H1 (cell line): ENCODE data around the gene ADA. TPM values are rescaled to one million over a fixed set of nuclear protein-coding genes. Genes with fewer than 3 reads are reported as not detected.
"Not testable (repeated sequence)": the region's sequence is repeated elsewhere in the genome, so short reads cannot be mapped to it uniquely, and the experiment has no call there.

Experiments used
- CTCF ChIA-PET: fragments of 300-600 bp; sonication (Branson Sonifier 250); formaldehyde crosslinking; loops from one replicate; lab custom pipeline; 2021; ENCODE audit not compliant: partially characterized antibody; lab: Charles Lee
- POLR2A ChIA-PET: fragments of 300-600 bp; sonication (Branson Sonifier 250); formaldehyde crosslinking; loops from one replicate; lab custom pipeline; 2021; ENCODE audit warnings: inconsistent platforms; ENCODE audit not compliant: partially characterized antibody; lab: Charles Lee
- DNase-seq, 2 experiments: peaks; one replicate each; pipeline versions ENCODE4 v3.0.0 to v3.0.0-alpha.2; 2010 to 2022; ENCODE audit warnings: low spot score in 2 of 2, low read depth in 1 of 2, mixed read lengths in 1 of 2
- FAIRE-seq: peaks from 2 replicates; lab custom pipeline; 2011; peaks lifted over from hg19 to GRCh38; lab: Jason Lieb, UNC
- H2AFZ ChIP-seq: 2 replicates; pipeline ENCODE4 v1.8.1; 2012; ENCODE audit warnings: low read length, inconsistent platforms
- H2AK5ac ChIP-seq: 2 replicates; pipeline ENCODE4 v1.6.1; 2013; ENCODE audit warnings: low read depth, low read length
- H2BK120ac ChIP-seq: replicated peaks from 2 replicates; pipeline ENCODE3; 2013; ENCODE audit warnings: low read depth, low read length, inconsistent platforms
- H2BK12ac ChIP-seq: 2 replicates; pipeline ENCODE4 v1.6.1; 2013; ENCODE audit warnings: low read depth, low read length
- H2BK15ac ChIP-seq: 2 replicates; pipeline ENCODE4 v1.6.1; 2013; ENCODE audit warnings: low read length
- H2BK20ac ChIP-seq: 2 replicates; pipeline ENCODE4 v1.6.1; 2013; ENCODE audit warnings: low read length
- H2BK5ac ChIP-seq: 2 replicates; pipeline ENCODE4 v1.6.1; 2013; ENCODE audit warnings: low read depth, low read length
- H3K14ac ChIP-seq: 2 replicates; pipeline ENCODE4 v1.6.1; 2013; ENCODE audit warnings: inconsistent platforms; ENCODE audit not compliant: insufficient read length
- H3K18ac ChIP-seq: 2 replicates; pipeline ENCODE4 v1.6.1; 2013; ENCODE audit warnings: low read length; ENCODE audit errors: extremely low read depth
- H3K23ac ChIP-seq: 2 replicates; pipeline ENCODE4 v1.6.1; 2013; ENCODE audit warnings: inconsistent platforms; ENCODE audit not compliant: insufficient read length
- H3K23me2 ChIP-seq: 2 replicates; pipeline ENCODE4 v1.6.1; 2013; ENCODE audit warnings: low read depth, low read length
- H3K27ac ChIP-seq: 2 replicates; pipeline ENCODE4 v1.6.1; 2011; ENCODE audit warnings: low read depth, low read length, inconsistent platforms
- H3K27me3 ChIP-seq, 4 experiments: replicated peaks in 1 of 4; 1 replicate in 1 of 4; 2 replicates in 3 of 4; pipeline versions ENCODE4 v1.6.1 to v1.8.1; 2011 to 2013; ENCODE audit warnings: low read length in 3 of 4, mild to moderate bottlenecking in 3 of 4, inconsistent platforms in 2 of 4, mixed read lengths in 2 of 4, moderate library complexity in 1 of 4; ENCODE audit not compliant: control insufficient read depth in 3 of 4, insufficient read depth in 3 of 4; ENCODE audit errors: extremely low read depth in 1 of 4
- H3K36me3 ChIP-seq, 4 experiments: 2 replicates each; pipeline versions ENCODE4 v1.6.1 to v1.8.1; 2011 to 2013; ENCODE audit warnings: mild to moderate bottlenecking in 4 of 4, low read length in 3 of 4, moderate library complexity in 2 of 4, control low read depth in 1 of 4, inconsistent platforms in 1 of 4; ENCODE audit not compliant: insufficient read depth in 4 of 4, control insufficient read depth in 2 of 4
- H3K4ac ChIP-seq: replicated peaks from 2 replicates; pipeline ENCODE3; 2013; ENCODE audit warnings: low read length, low read depth, mixed read lengths, inconsistent platforms; ENCODE audit not compliant: insufficient read length
- H3K4me1 ChIP-seq, 4 experiments: replicated peaks in 1 of 4; 1 replicate in 1 of 4; 2 replicates in 3 of 4; pipeline versions ENCODE4 v1.6.1 to v1.8.1; 2011 to 2013; ENCODE audit warnings: low read length in 3 of 4, inconsistent platforms in 2 of 4, mixed read lengths in 1 of 4; ENCODE audit not compliant: insufficient read depth in 4 of 4, control insufficient read depth in 3 of 4
- H3K4me2 ChIP-seq, 2 experiments: 2 replicates each; pipeline versions ENCODE4 v1.6.1 to v1.8.1; 2011 to 2013; ENCODE audit warnings: low read depth in 2 of 2, low read length in 2 of 2, control low read depth in 1 of 2, inconsistent platforms in 1 of 2, mild to moderate bottlenecking in 1 of 2; ENCODE audit not compliant: insufficient read depth in 1 of 2
- H3K4me3 ChIP-seq, 4 experiments: fragments of 200-600, 300-600 bp in 1 of 4; sonication (generic), shearing (Covaris generic), sonication (Bioruptor Twin) in 1 of 4; 2 replicates each; pipeline versions ENCODE4 v1.5.1 to v1.8.1; 2011 to 2016; ENCODE audit warnings: low read length in 4 of 4, low read depth in 3 of 4, control low read depth in 2 of 4, inconsistent platforms in 2 of 4, mild to moderate bottlenecking in 2 of 4, mixed read lengths in 1 of 4, moderate library complexity in 1 of 4; ENCODE audit not compliant: insufficient read depth in 2 of 4; ENCODE audit errors: extremely low read depth in 1 of 4
- H3K56ac ChIP-seq: replicated peaks from 2 replicates; pipeline ENCODE3; 2013; ENCODE audit warnings: low read depth, mild to moderate bottlenecking, mixed read lengths, low read length, inconsistent platforms; ENCODE audit not compliant: insufficient read length
- H3K79me1 ChIP-seq: 2 replicates; pipeline ENCODE4 v1.6.1; 2013; ENCODE audit warnings: low read depth, low read length, control low read depth
- H3K79me2 ChIP-seq, 2 experiments: 2 replicates each; pipeline versions ENCODE4 v1.6.1 to v1.8.1; 2012 to 2013; ENCODE audit warnings: low read length in 2 of 2, mild to moderate bottlenecking in 2 of 2, inconsistent platforms in 1 of 2; ENCODE audit not compliant: insufficient read depth in 2 of 2, control insufficient read depth in 1 of 2
- H3K9ac ChIP-seq, 4 experiments: replicated peaks in 1 of 4; 1 replicate in 1 of 4; 2 replicates in 3 of 4; pipeline versions ENCODE4 v1.6.1 to v1.8.1; 2011 to 2013; ENCODE audit warnings: low read depth in 3 of 4, low read length in 3 of 4, control low read depth in 2 of 4, mild to moderate bottlenecking in 2 of 4, moderate library complexity in 2 of 4, inconsistent platforms in 1 of 4; ENCODE audit errors: extremely low read depth in 1 of 4
- H3K9me3 ChIP-seq, 2 experiments: 2 replicates each; pipeline versions ENCODE4 v1.6.1 to v1.8.1; 2012 to 2013; ENCODE audit warnings: mild to moderate bottlenecking in 2 of 2, moderate library complexity in 2 of 2, control low read depth in 1 of 2, inconsistent platforms in 1 of 2, low read depth in 1 of 2, low read length in 1 of 2, mixed read lengths in 1 of 2; ENCODE audit not compliant: insufficient read depth in 2 of 2
- H4K20me1 ChIP-seq, 2 experiments: replicated peaks in 1 of 2; 2 replicates each; pipeline versions ENCODE3 to v1.8.1; 2011 to 2013; ENCODE audit warnings: inconsistent platforms in 2 of 2, low read length in 2 of 2, mild to moderate bottlenecking in 1 of 2; ENCODE audit not compliant: insufficient read depth in 2 of 2, control insufficient read depth in 1 of 2
- H4K5ac ChIP-seq: 2 replicates; pipeline ENCODE4 v1.6.1; 2013; ENCODE audit warnings: low read length, low read depth, mixed read lengths, inconsistent platforms; ENCODE audit not compliant: insufficient read length
- H4K8ac ChIP-seq: 2 replicates; pipeline ENCODE4 v1.8.0; 2013; ENCODE audit warnings: mild to moderate bottlenecking, moderate library complexity, low read length, inconsistent platforms; ENCODE audit not compliant: insufficient read depth; ENCODE audit errors: extremely low read depth
- H4K91ac ChIP-seq: replicated peaks from 2 replicates; pipeline ENCODE3; 2013; ENCODE audit warnings: low read length, mixed read lengths, inconsistent platforms; ENCODE audit not compliant: insufficient read length
- WGBS, 2 experiments: shearing (Covaris generic) in 1 of 2; methylation state at CpG; one replicate each; pipeline versions ENCODE4 v1.1.6 to v1.1.7; 2013 to 2015; ENCODE audit warnings: low lambda C conversion rate in 2 of 2, mixed read lengths in 2 of 2, inconsistent platforms in 1 of 2, low coverage in 1 of 2, missing lambda C conversion rate in 1 of 2; ENCODE audit not compliant: insufficient replicate concordance in 2 of 2, insufficient coverage in 1 of 2, insufficient read length in 1 of 2; ENCODE audit errors: extremely low coverage in 1 of 2, missing lambda C conversion rate in 1 of 2; 5-methylcytosine and 5-hydroxymethylcytosine counted together
- polyA plus RNA-seq, 7 experiments: library from polyadenylated mRNA; depleted of rRNA in 3 of 7; stranded (reverse) in 5 of 7; unstranded in 2 of 7; fragments of >200 nt in 5 of 7; fragments of 200-250 nt in 2 of 7; gene quantifications; 1 replicate in 5 of 7; 2 replicates in 1 of 7; 4 replicates in 1 of 7; pipeline versions ENCODE4 v1.2.1 to v1.2.3, GENCODE V29; 2011 to 2013; ENCODE audit warnings: missing spikeins in 2 of 7, mixed read lengths in 2 of 7
- total RNA-seq: library from RNA; stranded (reverse); fragmentation: NEBNext Ultra II Directional; extraction: Animal tissue kit (Norgen Biotek cat#: 25700); gene quantifications from 2 replicates; pipeline ENCODE4 v1.2.1, GENCODE V29; 2021

Gene ADA
- total and polyA plus RNA-seq, 2 of the 8 experiments (the other 6 are each of a cell fraction or from before 2014, with no cell fraction given), result 19.9 to 32.8 TPM

DNA sequence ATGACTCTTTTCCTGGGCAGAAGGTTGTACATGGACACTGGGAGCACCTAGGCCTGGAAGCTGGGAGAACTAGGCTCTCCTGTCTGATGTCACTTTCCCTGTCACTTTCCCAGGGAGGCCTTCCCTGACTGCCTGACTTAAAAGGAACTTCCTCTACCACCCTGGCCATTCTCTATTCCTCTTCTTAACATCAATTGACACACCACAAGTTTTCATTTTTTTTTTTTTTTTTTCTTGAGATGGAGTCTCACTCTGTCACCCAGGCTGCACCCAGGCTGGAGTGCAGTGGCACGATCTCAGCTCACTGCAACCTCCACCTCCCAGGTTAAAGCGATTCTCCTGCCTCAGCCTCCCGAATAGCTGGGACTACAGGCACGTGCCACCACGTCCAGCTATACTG, 45.5 kb upstream of the ADA start:
- H3K4me2 ChIP-seq, H3K9ac ChIP-seq, H3K79me1 ChIP-seq, H3K4ac ChIP-seq, H3K23ac ChIP-seq, H2AK5ac ChIP-seq, H3K27me3 ChIP-seq, H3K36me3 ChIP-seq, H2BK15ac ChIP-seq, H3K14ac ChIP-seq, H2BK5ac ChIP-seq, H3K9me3 ChIP-seq, H3K23me2 ChIP-seq, H4K91ac ChIP-seq, H2BK120ac ChIP-seq, H4K8ac ChIP-seq, H3K27ac ChIP-seq, FAIRE-seq, H4K5ac ChIP-seq, H3K56ac ChIP-seq, H2BK20ac ChIP-seq, H2BK12ac ChIP-seq, H3K4me3 ChIP-seq, H2AFZ ChIP-seq, H3K79me2 ChIP-seq, H4K20me1 ChIP-seq, H3K18ac ChIP-seq, DNase-seq: not testable (repeated sequence)
- WGBS, 2 experiments, result 92% methylated on average over 5 of the region's 5 CpGs; no CpG with 5 or more reads in 1 of the 2 experiments
- ChIA-PET POLR2A (interaction anchor here (0.7 to 0.9 kb wide), 2 partner anchors 13 to 32 kb away, joined by 3 read pairs; no protein-coding TSS in a partner anchor), CTCF (interaction anchor here (0.6 to 1.3 kb wide), 7 partner anchors 11 to 121 kb away, joined by 3 to 9 read pairs (median 4); no protein-coding TSS in a partner anchor)
- peaks cover 2 to 14% (median 11%) of the 10 kb centered on the region in 4 experiments for H3K4me1 ChIP-seq
